ENCODE measurements around the gene BABAM2.

Gene BABAM2

DNA sequence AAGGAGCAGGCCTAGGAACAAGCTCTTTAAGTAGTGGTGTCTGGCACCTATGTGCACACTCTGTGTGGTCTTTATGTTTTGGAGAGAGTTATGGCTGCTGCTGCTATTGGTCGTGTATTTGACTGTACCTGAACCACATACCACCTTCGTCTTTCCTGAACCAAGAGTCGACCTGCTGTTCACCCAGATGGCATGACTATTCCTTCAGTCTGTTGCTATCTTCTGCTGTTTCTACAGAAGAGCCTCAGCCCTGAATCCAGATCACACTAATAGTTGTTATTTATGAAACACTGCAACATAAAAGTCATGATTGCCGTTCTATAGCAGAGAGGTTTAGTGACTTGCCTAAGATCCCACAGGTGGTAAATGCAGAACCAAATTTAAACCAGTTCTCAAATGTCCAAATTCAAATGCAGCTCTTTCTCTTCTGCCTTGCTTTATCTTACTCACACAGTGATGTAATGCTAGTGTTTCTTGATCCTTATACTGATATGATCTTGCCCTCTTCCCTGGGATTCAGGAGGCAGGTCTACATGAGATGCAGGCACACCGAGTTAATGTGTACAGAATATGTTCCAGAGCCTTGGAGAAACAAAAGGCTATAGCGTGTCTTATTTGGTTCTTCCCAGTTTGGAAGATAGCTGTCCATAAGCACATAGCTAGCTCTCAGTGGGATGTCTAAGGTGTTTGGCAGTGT, 380.1 kb downstream of the BABAM2 start:
- no peak for DNase-seq (ENCODE audit: low spot score)
- TF ChIP-seq, protein P1, sequence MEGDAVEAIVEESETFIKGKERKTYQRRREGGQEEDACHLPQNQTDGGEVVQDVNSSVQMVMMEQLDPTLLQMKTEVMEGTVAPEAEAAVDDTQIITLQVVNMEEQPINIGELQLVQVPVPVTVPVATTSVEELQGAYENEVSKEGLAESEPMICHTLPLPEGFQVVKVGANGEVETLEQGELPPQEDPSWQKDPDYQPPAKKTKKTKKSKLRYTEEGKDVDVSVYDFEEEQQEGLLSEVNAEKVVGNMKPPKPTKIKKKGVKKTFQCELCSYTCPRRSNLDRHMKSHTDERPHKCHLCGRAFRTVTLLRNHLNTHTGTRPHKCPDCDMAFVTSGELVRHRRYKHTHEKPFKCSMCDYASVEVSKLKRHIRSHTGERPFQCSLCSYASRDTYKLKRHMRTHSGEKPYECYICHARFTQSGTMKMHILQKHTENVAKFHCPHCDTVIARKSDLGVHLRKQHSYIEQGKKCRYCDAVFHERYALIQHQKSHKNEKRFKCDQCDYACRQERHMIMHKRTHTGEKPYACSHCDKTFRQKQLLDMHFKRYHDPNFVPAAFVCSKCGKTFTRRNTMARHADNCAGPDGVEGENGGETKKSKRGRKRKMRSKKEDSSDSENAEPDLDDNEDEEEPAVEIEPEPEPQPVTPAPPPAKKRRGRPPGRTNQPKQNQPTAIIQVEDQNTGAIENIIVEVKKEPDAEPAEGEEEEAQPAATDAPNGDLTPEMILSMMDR (IDR thresholded peaks at IDR 0.05; ENCODE audit: extremely low read depth, missing control alignments): no peak

DNA sequence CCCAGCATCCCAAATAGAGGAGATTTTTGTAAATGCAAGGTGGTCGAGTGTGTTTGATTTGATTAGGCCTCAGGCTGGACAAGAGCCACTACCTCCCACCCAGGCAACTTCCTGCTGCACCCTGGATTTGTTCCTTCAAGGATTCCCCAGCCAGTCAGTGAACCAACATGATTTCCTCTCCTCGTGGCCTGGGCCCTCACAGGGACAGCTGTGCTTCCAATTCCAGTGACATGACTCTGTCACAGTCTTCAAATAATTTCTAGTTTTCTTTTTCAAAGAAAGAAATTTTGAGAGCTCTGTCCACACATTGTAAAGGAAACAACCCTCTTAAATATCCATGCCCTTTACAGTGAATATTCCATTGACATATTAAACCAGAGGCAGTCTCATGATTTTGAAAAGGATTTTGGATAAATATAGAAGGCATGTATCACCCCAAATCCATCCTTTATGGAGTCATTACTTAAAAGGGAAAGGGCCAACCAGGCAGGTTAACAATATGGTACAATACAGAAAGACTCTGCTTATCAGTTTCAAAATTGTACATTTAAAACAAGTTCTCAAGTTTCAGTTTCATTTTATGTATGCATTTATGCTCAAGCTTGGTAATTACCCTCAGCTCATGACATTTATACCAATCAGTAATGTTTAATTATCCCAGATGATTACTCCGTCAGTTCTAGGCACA, 380.8 kb downstream of the BABAM2 start:
- TF ChIP-seq, protein P1 (IDR thresholded peaks at IDR 0.05; ENCODE audit: extremely low read depth, missing control alignments): no peak
- DNase-seq (ENCODE audit: low spot score): peak; percentile 16

DNA sequence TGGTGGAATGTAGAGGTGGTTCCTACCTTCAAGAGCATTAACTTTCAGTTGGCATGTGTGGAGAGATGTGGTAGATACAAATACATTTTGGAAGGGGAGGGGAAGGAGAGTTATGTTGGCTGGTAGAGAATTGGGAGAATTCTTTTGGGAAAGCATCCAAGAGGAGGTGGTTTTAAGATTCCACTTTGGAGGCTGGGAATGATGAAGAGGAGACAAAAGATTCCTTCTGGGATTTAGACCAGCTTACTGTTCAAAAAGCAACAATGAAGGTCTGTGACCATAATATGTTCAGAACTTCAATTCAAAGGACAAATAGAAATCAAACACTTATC, 381.4 kb downstream of the BABAM2 start:
- DNase-seq (ENCODE audit: low spot score): no peak
- TF ChIP-seq, protein P1 (IDR thresholded peaks at IDR 0.05; ENCODE audit: extremely low read depth, missing control alignments): no peak

DNA sequence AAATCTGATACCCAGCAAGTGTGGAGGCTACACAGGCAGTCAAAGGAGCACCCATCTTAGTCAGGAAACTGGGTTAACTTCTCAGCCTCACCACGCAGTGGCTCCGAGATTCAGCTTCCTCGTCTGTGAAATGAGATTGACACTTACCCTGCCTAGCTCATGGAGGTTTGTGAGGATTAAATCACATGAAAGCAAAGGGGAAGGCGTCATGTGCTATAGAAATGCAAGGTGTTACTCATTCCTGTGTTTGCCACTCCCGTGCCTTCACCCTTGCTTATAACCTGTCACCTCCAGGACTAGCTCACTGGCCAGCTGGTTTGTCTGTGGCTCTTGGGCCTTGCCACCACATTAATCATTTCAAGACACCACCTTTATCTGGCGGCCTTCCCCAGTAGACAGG, 383.2 kb downstream of the BABAM2 start:
- no peak for DNase-seq (ENCODE audit: low spot score)
- TF ChIP-seq, protein P1 (IDR thresholded peaks at IDR 0.05; ENCODE audit: extremely low read depth, missing control alignments): no peak

DNA sequence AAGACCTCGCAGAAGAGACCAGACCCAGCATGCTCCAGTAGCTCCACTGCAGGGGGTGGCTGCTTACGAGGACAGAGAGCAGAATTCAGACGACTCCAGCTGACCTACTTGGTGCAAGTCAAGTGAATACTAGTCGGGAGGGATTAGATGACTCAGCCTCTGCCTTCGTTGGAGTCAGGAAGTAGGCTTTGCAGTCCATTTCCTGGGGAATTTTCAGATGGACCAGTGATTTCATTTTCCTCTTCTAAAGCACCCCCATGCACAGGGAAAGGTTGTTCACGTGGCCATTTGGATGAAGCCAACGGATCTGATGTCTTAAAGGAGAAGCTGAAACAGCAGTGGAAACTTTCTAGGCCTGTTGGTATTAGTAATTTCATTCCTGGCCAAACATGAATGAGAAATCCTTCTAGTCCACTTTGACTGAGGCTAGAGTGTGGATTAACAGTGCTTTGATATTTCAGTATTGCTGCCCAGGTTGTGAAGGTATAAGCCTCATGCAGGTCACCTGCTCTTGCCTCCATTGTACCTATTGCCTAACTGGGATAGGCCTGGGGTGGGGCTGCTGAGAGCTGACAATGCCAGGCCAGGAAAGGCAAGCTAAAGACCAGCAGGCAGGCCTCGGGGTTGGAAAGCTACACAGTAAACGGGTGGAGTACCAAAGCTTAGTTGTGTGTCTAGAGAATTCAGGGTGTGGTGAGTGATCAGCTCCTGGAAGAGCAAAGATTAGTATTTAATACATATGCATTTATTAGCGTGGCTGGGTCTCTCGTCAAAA, 384.6 kb downstream of the BABAM2 start:
- DNase-seq (ENCODE audit: low spot score): no peak

DNA sequence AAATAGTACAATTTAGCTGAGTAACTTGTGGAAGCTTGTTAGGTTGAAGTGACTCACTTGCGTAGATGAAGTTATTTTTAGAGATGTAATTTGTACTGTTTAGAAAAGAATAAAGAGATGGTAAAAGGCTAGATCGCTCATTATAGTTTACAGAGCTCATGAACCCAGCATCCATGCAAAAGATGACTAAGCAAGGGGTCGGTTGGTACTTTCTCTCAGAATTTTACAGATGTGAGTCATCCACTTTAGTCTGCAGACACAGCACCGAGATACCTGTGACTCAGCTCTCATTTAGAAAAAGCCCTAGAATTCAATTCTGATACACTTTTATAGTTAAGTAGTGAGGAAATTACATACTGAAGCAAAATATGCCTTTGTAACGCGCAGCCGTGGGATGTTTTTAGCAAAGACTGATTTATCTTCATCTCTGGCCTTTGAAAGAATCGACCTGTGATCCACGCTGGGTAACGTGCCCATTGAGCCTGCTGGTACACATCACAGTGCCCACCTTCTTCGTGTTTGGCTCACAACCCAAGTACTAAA, 385.6 kb downstream of the BABAM2 start:
- TF ChIP-seq, protein P1 (IDR thresholded peaks at IDR 0.05; ENCODE audit: extremely low read depth, missing control alignments): no peak
- DNase-seq (ENCODE audit: low spot score): peak; percentile 23

More for the DNA sequence above, 384.6 kb downstream of the BABAM2 start:
- TF ChIP-seq, protein P1 (IDR thresholded peaks at IDR 0.05; ENCODE audit: extremely low read depth, missing control alignments): no peak

DNA sequence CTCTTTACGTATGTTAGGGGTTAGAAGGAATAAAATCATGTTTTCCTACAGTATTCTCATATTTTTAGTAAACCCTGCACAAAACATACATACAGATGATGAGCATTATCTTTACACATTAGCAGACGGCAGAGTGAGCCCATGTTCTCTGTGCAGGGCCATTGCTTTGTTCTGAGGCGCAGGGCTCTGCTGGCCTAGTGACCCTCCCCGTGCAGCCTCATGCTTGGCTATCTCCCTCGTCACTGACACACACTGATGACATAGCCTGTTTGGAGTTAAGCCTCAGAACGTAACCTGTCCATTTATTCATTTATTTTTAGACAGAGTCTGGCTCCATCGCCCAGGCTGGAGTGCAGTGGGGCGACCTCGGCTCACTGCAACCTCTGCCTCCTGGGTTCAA, 386.3 kb downstream of the BABAM2 start:
- no peak for DNase-seq (ENCODE audit: low spot score)
- TF ChIP-seq, protein P1 (IDR thresholded peaks at IDR 0.05; ENCODE audit: extremely low read depth, missing control alignments): no peak
